H1 (cell line): ENCODE measurements around the gene TMEM250. TPM values are rescaled to one million over a fixed set of nuclear protein-coding genes. Genes with fewer than 3 reads are reported as not detected.

ENCODE experiments used
- CBX8 ChIP-seq: fragments of 300-800, 300-1000 bp; sonication (generic); IDR thresholded peaks from 2 replicates; pipeline ENCODE4 v1.7.1; 2016; ENCODE audit warnings: low read depth, low read length, borderline replicate concordance
- KDM4A ChIP-seq: IDR thresholded peaks from one replicate; pipeline ENCODE4 v1.7.1; 2012; ENCODE audit warnings: low read depth, mild to moderate bottlenecking, moderate library complexity, low read length, inconsistent platforms; ENCODE audit not compliant: severe bottlenecking
- SIRT6 ChIP-seq: IDR thresholded peaks from one replicate; pipeline ENCODE4 v1.7.1; 2012; ENCODE audit warnings: low read length, inconsistent platforms
- SIX5 ChIP-seq: IDR thresholded peaks from 2 replicates; pipeline ENCODE4 v1.6.1; 2011; ENCODE audit warnings: mild to moderate bottlenecking, low read depth, low read length
- SP1 ChIP-seq: IDR thresholded peaks from 2 replicates; pipeline ENCODE4 v1.6.1; 2011; ENCODE audit warnings: low read depth, low read length
- polyA plus RNA-seq, 7 experiments: library from polyadenylated mRNA; depleted of rRNA in 3 of 7; stranded (reverse) in 5 of 7; unstranded in 2 of 7; fragments of >200 nt in 5 of 7; fragments of 200-250 nt in 2 of 7; gene quantifications; 1 replicate in 5 of 7; 2 replicates in 1 of 7; 4 replicates in 1 of 7; pipeline versions ENCODE4 v1.2.1 to v1.2.3, GENCODE V29; 2011 to 2013; ENCODE audit warnings: missing spikeins in 2 of 7, mixed read lengths in 2 of 7
- total RNA-seq: library from RNA; stranded (reverse); fragmentation: NEBNext Ultra II Directional; extraction: Animal tissue kit (Norgen Biotek cat#: 25700); gene quantifications from 2 replicates; pipeline ENCODE4 v1.2.1, GENCODE V29; 2021
- TF ChIP-seq, protein P1 (sequence below), 3 experiments: IDR thresholded peaks; 1 replicate in 2 of 3; 2 replicates in 1 of 3; pipeline versions ENCODE4 v1.5.1 to v1.6.1; 2011; ENCODE audit warnings: low read length in 3 of 3, mild to moderate bottlenecking in 3 of 3, inconsistent platforms in 2 of 3, low read depth in 1 of 3, moderate library complexity in 1 of 3; ENCODE audit not compliant: insufficient read depth in 1 of 3; ENCODE audit errors: control extremely low read depth in 1 of 3

Gene TMEM250
- total and polyA plus RNA-seq, 2 of the 8 experiments (the other 6 are each of a cell fraction or from before 2014, with no cell fraction given) = 22.3 to 34.9 TPM

DNA sequence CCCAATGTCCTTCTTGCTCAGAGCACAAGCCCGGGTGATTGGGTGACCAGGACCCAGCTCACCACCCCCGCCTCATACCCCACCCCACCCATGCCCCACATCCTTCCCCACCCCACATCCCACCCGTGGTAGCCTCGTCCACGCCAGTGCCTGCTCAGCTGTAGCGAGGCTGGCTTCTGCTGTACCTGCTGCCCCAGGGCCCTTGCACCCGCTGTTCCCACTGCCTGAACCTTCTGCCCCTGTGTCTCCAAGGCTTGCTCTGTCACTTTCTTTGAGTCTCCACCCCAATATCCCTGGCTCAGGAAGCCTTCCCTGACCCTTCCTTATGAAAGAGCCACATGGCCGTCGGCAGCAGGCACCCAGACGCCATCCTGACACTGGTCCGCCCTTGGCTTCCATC, 20.5 kb downstream of the TMEM250 start (continued):
- TF ChIP-seq CBX8 (no peak), KDM4A (no peak), SIRT6 (no peak), SP1 (no peak), SIX5 (no peak)
- TF ChIP-seq, protein P1, sequence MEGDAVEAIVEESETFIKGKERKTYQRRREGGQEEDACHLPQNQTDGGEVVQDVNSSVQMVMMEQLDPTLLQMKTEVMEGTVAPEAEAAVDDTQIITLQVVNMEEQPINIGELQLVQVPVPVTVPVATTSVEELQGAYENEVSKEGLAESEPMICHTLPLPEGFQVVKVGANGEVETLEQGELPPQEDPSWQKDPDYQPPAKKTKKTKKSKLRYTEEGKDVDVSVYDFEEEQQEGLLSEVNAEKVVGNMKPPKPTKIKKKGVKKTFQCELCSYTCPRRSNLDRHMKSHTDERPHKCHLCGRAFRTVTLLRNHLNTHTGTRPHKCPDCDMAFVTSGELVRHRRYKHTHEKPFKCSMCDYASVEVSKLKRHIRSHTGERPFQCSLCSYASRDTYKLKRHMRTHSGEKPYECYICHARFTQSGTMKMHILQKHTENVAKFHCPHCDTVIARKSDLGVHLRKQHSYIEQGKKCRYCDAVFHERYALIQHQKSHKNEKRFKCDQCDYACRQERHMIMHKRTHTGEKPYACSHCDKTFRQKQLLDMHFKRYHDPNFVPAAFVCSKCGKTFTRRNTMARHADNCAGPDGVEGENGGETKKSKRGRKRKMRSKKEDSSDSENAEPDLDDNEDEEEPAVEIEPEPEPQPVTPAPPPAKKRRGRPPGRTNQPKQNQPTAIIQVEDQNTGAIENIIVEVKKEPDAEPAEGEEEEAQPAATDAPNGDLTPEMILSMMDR (IDR thresholded peaks at IDR 0.05; ENCODE audit: control extremely low read depth in 1 of 3, insufficient read depth in 1 of 3, low read depth in 1 of 3, low read length in 3 of 3) = no peak
